IMR-90 (cell line): ENCODE data around the gene AGTR1. TPM values are rescaled to one million over a fixed set of nuclear protein-coding genes. Genes with fewer than 3 reads are reported as not detected.

ENCODE experiments used
- ATAC-seq: fragments of 200-7000 bp; cut with Tn5 transposase; 2 replicates; pipeline ENCODE4 v1.9.1; 2020; ENCODE audit warnings: low read depth, mild to moderate bottlenecking, moderate library complexity
- BruUV-seq: library from RNA; stranded (reverse); fragments of 400-500 nt; replicated peaks from 2 replicates; lab custom pipeline; 2021; lab: Mats Ljungman, UMichigan
- CTCF ChIA-PET: fragments of 300-600 bp; formaldehyde crosslinking; extraction: SDS; loops from one replicate; lab custom pipeline; 2021; ENCODE audit warnings: antibody characterized with exemption; lab: Yijun Ruan, JAX
- POLR2A ChIA-PET: fragments of 300-600 bp; sonication (Branson Sonifier 250); formaldehyde crosslinking; loops from one replicate; lab custom pipeline; 2022; ENCODE audit warnings: antibody characterized with exemption; ENCODE audit not compliant: unreplicated experiment; lab: Charles Lee
- DNase-seq: peaks from one replicate; pipeline ENCODE4 v3.0.0; 2013
- H2AFZ ChIP-seq: replicated peaks from 2 replicates; pipeline ENCODE3; 2013; ENCODE audit warnings: low read length, mild to moderate bottlenecking; ENCODE audit not compliant: poor library complexity
- H2AK5ac ChIP-seq: 2 replicates; pipeline ENCODE4 v1.6.1; 2013; ENCODE audit warnings: low read depth, low read length, inconsistent platforms
- H2AK9ac ChIP-seq: replicated peaks from 2 replicates; pipeline ENCODE3; 2013; ENCODE audit warnings: mild to moderate bottlenecking, low read depth, low read length, moderate library complexity; ENCODE audit not compliant: poor library complexity
- H2BK120ac ChIP-seq: 2 replicates; pipeline ENCODE4 v1.6.1; 2013; ENCODE audit warnings: low read depth, low read length, inconsistent platforms
- H2BK15ac ChIP-seq: 3 replicates; pipeline ENCODE4 v1.6.1; 2013; ENCODE audit warnings: low read depth, low read length, inconsistent platforms
- H2BK20ac ChIP-seq: 2 replicates; pipeline ENCODE4 v1.6.1; 2013; ENCODE audit warnings: low read depth, mild to moderate bottlenecking, inconsistent platforms, low read length, moderate library complexity
- H2BK5ac ChIP-seq: 2 replicates; pipeline ENCODE4 v1.6.1; 2013; ENCODE audit warnings: mild to moderate bottlenecking, low read depth, low read length, inconsistent platforms; ENCODE audit not compliant: poor library complexity, severe bottlenecking
- H3K14ac ChIP-seq: replicated peaks from 2 replicates; pipeline ENCODE4 v1.6.1; 2013; ENCODE audit warnings: low read depth, low read length, inconsistent platforms
- H3K18ac ChIP-seq: 2 replicates; pipeline ENCODE4 v1.6.1; 2013; ENCODE audit warnings: low read depth, low read length, control low read depth
- H3K23ac ChIP-seq: 2 replicates; pipeline ENCODE4 v1.6.1; 2013; ENCODE audit warnings: low read depth, low read length, inconsistent platforms
- H3K27ac ChIP-seq: 2 replicates; pipeline ENCODE4 v1.5.1; 2013; ENCODE audit warnings: mild to moderate bottlenecking, control low read depth, low read length; ENCODE audit not compliant: insufficient read depth
- H3K27me3 ChIP-seq: 2 replicates; pipeline ENCODE4 v1.6.1; 2013; ENCODE audit warnings: low read length; ENCODE audit not compliant: control insufficient read depth, insufficient read depth
- H3K36me3 ChIP-seq: 2 replicates; pipeline ENCODE4 v1.6.1; 2013; ENCODE audit warnings: low read length, mixed read lengths; ENCODE audit not compliant: control insufficient read depth, insufficient read depth
- H3K4ac ChIP-seq: 2 replicates; pipeline ENCODE4 v1.6.1; 2013; ENCODE audit warnings: low read depth, low read length, inconsistent platforms
- H3K4me1 ChIP-seq: 2 replicates; pipeline ENCODE4 v1.6.1; 2013; ENCODE audit warnings: low read length, mixed read lengths; ENCODE audit not compliant: control insufficient read depth, insufficient read depth
- H3K4me2 ChIP-seq: 2 replicates; pipeline ENCODE4 v1.6.1; 2013; ENCODE audit warnings: low read depth, mild to moderate bottlenecking, control low read depth, low read length, moderate library complexity
- H3K4me3 ChIP-seq: 2 replicates; pipeline ENCODE4 v1.5.1; 2013; ENCODE audit warnings: low read depth, mild to moderate bottlenecking, control low read depth, low read length, moderate library complexity; ENCODE audit not compliant: insufficient read depth
- H3K56ac ChIP-seq: 2 replicates; pipeline ENCODE4 v1.6.1; 2013; ENCODE audit warnings: low read length, inconsistent platforms; ENCODE audit not compliant: insufficient read depth; ENCODE audit errors: extremely low read depth
- H3K79me1 ChIP-seq, 2 experiments: 2 replicates each; pipeline ENCODE4 v1.6.1; 2013; ENCODE audit warnings: low read length in 2 of 2, inconsistent platforms in 1 of 2, low read depth in 1 of 2
- H3K9ac ChIP-seq: 2 replicates; pipeline ENCODE4 v1.6.1; 2013; ENCODE audit warnings: low read depth, low read length, control low read depth
- H3K9me1 ChIP-seq: 2 replicates; pipeline ENCODE4 v1.6.1; 2013; ENCODE audit warnings: low read length, inconsistent platforms; ENCODE audit not compliant: insufficient read depth
- H3K9me3 ChIP-seq: 2 replicates; pipeline ENCODE4 v1.6.1; 2013; ENCODE audit warnings: low read length; ENCODE audit not compliant: control insufficient read depth, insufficient read depth
- H4K20me1 ChIP-seq: 2 replicates; pipeline ENCODE4 v1.6.1; 2013; ENCODE audit warnings: low read length, inconsistent platforms; ENCODE audit not compliant: insufficient read depth
- H4K5ac ChIP-seq: 2 replicates; pipeline ENCODE4 v1.6.1; 2013; ENCODE audit warnings: mild to moderate bottlenecking, low read depth, low read length, control low read depth
- H4K8ac ChIP-seq, 2 experiments: 2 replicates each; pipeline ENCODE4 v1.6.1; 2013; ENCODE audit warnings: low read depth in 2 of 2, low read length in 2 of 2, control low read depth in 1 of 2, inconsistent platforms in 1 of 2
- H4K91ac ChIP-seq: 2 replicates; pipeline ENCODE4 v1.6.1; 2013; ENCODE audit warnings: low read depth, low read length, inconsistent platforms; ENCODE audit not compliant: insufficient read depth
- BHLHE40 ChIP-seq: fragments of 150-350 bp; IDR thresholded peaks from 2 replicates; pipeline ENCODE4 v1.6.1; 2016; ENCODE audit warnings: mild to moderate bottlenecking, low read depth, low read length
- CEBPB ChIP-seq: IDR thresholded peaks from 2 replicates; pipeline ENCODE4 v1.6.1; 2012; ENCODE audit warnings: low read depth, low read length, improper control_type of control experiment
- CHD1 ChIP-seq: IDR thresholded peaks from 2 replicates; pipeline ENCODE4 v1.6.1; 2012; ENCODE audit warnings: low read depth, low read length, improper control_type of control experiment
- ELK1 ChIP-seq: fragments of 150-350 bp; IDR thresholded peaks from 2 replicates; pipeline ENCODE4 v1.6.1; 2016; ENCODE audit warnings: low read depth, mild to moderate bottlenecking, low read length, moderate library complexity, borderline replicate concordance
- FOS ChIP-seq: fragments of 150-350 bp; IDR thresholded peaks from 2 replicates; pipeline ENCODE4 v1.6.1; 2016; ENCODE audit warnings: low read depth, low read length
- MAFK ChIP-seq: IDR thresholded peaks from 2 replicates; pipeline ENCODE4 v1.6.1; 2012; ENCODE audit warnings: low read depth, low read length, improper control_type of control experiment
- MAZ ChIP-seq: IDR thresholded peaks from 2 replicates; pipeline ENCODE4 v1.6.1; 2012; ENCODE audit warnings: low read depth, mild to moderate bottlenecking, low read length, improper control_type of control experiment, moderate library complexity, borderline replicate concordance
- MXI1 ChIP-seq: IDR thresholded peaks from 2 replicates; pipeline ENCODE4 v1.6.1; 2012; ENCODE audit warnings: low read depth, mild to moderate bottlenecking, low read length, moderate library complexity, borderline replicate concordance
- NFE2L2 ChIP-seq: fragments of 150-350 bp; IDR thresholded peaks from 2 replicates; pipeline ENCODE4 v1.6.1; 2016; ENCODE audit warnings: low read depth, mild to moderate bottlenecking, low read length
- RAD21 ChIP-seq: IDR thresholded peaks from 2 replicates; pipeline ENCODE4 v1.6.1; 2012; ENCODE audit warnings: low read length, improper control_type of control experiment
- RCOR1 ChIP-seq: IDR thresholded peaks from 2 replicates; pipeline ENCODE4 v1.6.1; 2012; ENCODE audit warnings: mild to moderate bottlenecking, low read length, improper control_type of control experiment; ENCODE audit not compliant: insufficient replicate concordance
- SMC3 ChIP-seq: fragments of 150-350 bp; IDR thresholded peaks from 2 replicates; pipeline ENCODE4 v1.6.1; 2016; ENCODE audit warnings: low read depth, mild to moderate bottlenecking, antibody characterized with exemption, low read length, moderate library complexity
- USF2 ChIP-seq: fragments of 150-350 bp; IDR thresholded peaks from 2 replicates; pipeline ENCODE4 v1.6.1; 2017; ENCODE audit warnings: mild to moderate bottlenecking, antibody characterized with exemption, low read length, low read depth
- WGBS, 2 experiments: methylation state at CpG; one replicate each; pipeline versions ENCODE4 v1.1.5 to v1.1.7; 2013; ENCODE audit warnings: missing lambda C conversion rate in 2 of 2; ENCODE audit not compliant: insufficient read length in 1 of 2; ENCODE audit errors: extremely low coverage in 2 of 2; 5-methylcytosine and 5-hydroxymethylcytosine counted together
- dilution Hi-C: fragments of 300-500 bp; cut with HindIII; formaldehyde crosslinking; loops from one replicate; pipeline ENCODE4 v1.14.3; 2018; ENCODE audit warnings: low sequenced_read_pairs; ENCODE audit not compliant: unreplicated experiment
- in situ Hi-C: fragments of 300-500 bp; cut with MboI; formaldehyde crosslinking; loops from 3 replicates; pipeline ENCODE4 v1.14.3; 2019; ENCODE audit warnings: low sequenced_read_pairs, inconsistent platforms, mixed read lengths
- intact Hi-C: fragments of 100-400 bp; cut with micrococcal nuclease; formaldehyde crosslinking; loops from 2 replicates; pipeline ENCODE4 v1.10.0; 2022
- polyA plus RNA-seq, 3 experiments: library from polyadenylated mRNA; depleted of rRNA; stranded (reverse); fragments of >200 nt; gene quantifications; 2 replicates each; pipeline ENCODE4 v1.2.3, GENCODE V29; 2012; ENCODE audit warnings: low replicate concordance in 1 of 3
- total RNA-seq: library from RNA; depleted of rRNA; stranded (reverse); fragments of >200 nt; gene quantifications from 2 replicates; pipeline ENCODE4 v1.2.3, GENCODE V29; 2012

Gene AGTR1
- total and polyA plus RNA-seq, 2 of the 4 experiments (the other 2 are of a cell fraction), result 2.2 to 2.7 TPM

GRCh38 chr3:148789146-148789545 is 91.4 kb downstream of the AGTR1 start:
- no peak overlapping the region for H3K4ac ChIP-seq
- H2BK5ac ChIP-seq, result no peak overlapping the region
- H4K20me1 ChIP-seq, result no peaks in the 10 kb centered on the region
- no peak overlapping the region for H3K4me2 ChIP-seq
- no peak overlapping the region for H2AK9ac ChIP-seq
- no peaks in the 10 kb centered on the region for H3K9me3 ChIP-seq
- no peak for TF ChIP-seq USF2
- TF ChIP-seq SMC3, result no peak
- no peak for TF ChIP-seq CHD1
- TF ChIP-seq FOS, result no peak
- no peak for TF ChIP-seq MXI1
- no peak for TF ChIP-seq ELK1
- no peak for TF ChIP-seq MAFK
- TF ChIP-seq RAD21, result no peak
- TF ChIP-seq MAZ, result no peak
- no peak for TF ChIP-seq NFE2L2
- TF ChIP-seq RCOR1, result no peak
- no peak for TF ChIP-seq BHLHE40
- TF ChIP-seq CEBPB, result no peak
- no peaks in the 10 kb centered on the region for H3K79me1 ChIP-seq
- no peak overlapping the region for H3K9ac ChIP-seq
- H4K8ac ChIP-seq, result no peak overlapping the region
- no TSS peak for BruUV-seq
- H3K27ac ChIP-seq, result no peak overlapping the region
- no peak overlapping the region for H3K14ac ChIP-seq
- ATAC-seq (no peak), DNase-seq (no peak)
- no CpG with 5 or more reads among the region's 6 CpGs for WGBS, 2 experiments
- H2BK20ac ChIP-seq, result no peak overlapping the region
- peaks cover 3% of the 10 kb centered on the region; the same call in 1 of the 2 replicates for H3K27me3 ChIP-seq
- H3K4me1 ChIP-seq, result no peaks in the 10 kb centered on the region
- H2AFZ ChIP-seq, result no peak overlapping the region
- intact Hi-C loops, result no loop called here
- no peak overlapping the region for H3K18ac ChIP-seq
- dilution Hi-C loops, result no loop called here
- no peak overlapping the region; the same call in 1 of the 2 replicates for H3K23ac ChIP-seq
- H2AK5ac ChIP-seq, result no peak overlapping the region
- H4K5ac ChIP-seq, result no peak overlapping the region
- H2BK15ac ChIP-seq, result no peak overlapping the region
- H2BK120ac ChIP-seq, result no peak overlapping the region
- CTCF ChIA-PET, result no interaction called here
- H3K36me3 ChIP-seq, result no peaks in the 10 kb centered on the region
- no peak overlapping the region for H3K56ac ChIP-seq
- POLR2A ChIA-PET, result no interaction called here
- no peak overlapping the region for H3K4me3 ChIP-seq
- H4K91ac ChIP-seq, result no peak overlapping the region
- in situ Hi-C loops, result no loop called here
- no peaks in the 10 kb centered on the region for H3K9me1 ChIP-seq
